ENCODE measurements around the gene RBM14. TPM values are rescaled to one million over a fixed set of nuclear protein-coding genes. Genes with fewer than 3 reads are reported as not detected.
"Not testable (repeated sequence)": the region's sequence is repeated elsewhere in the genome, so short reads cannot be mapped to it uniquely, and the experiment has no call there.

RBM14 gene
- total RNA-seq, 1 experiment from 2014 or later, result 92.0 TPM

- Mint-ChIP-seq H3K27ac (peak overlapping the region; percentile 99), H3K36me3 (peaks cover 60% of the 10 kb centered on the region), H3K4me3 (peak overlapping the region; percentile 99), H3K4me1 (peaks cover 64% of the 10 kb centered on the region), H3K27me3 (ENCODE audit: low read depth) (no peaks in the 10 kb centered on the region), H3K9me3 (no peaks in the 10 kb centered on the region)
- DNase-seq (ENCODE audit: low spot score) (no peak), ATAC-seq (no peak)
- ChIA-PET POLR2A (interaction anchor here (0.6 to 3.0 kb wide), 11 partner anchors 9 to 93 kb away, joined by 3 to 38 read pairs (median 12); partner anchors contain the start of genes CCDC87, CCS, RBM14 and RBM4B), CTCF (interaction anchor here (0.5 to 2.1 kb wide), 6 partner anchors 16 to 337 kb away, joined by 3 to 23 read pairs (median 4); partner anchors contain the start of genes CCDC87, CCS and RBM4B)
- TF ChIP-seq, protein P1, sequence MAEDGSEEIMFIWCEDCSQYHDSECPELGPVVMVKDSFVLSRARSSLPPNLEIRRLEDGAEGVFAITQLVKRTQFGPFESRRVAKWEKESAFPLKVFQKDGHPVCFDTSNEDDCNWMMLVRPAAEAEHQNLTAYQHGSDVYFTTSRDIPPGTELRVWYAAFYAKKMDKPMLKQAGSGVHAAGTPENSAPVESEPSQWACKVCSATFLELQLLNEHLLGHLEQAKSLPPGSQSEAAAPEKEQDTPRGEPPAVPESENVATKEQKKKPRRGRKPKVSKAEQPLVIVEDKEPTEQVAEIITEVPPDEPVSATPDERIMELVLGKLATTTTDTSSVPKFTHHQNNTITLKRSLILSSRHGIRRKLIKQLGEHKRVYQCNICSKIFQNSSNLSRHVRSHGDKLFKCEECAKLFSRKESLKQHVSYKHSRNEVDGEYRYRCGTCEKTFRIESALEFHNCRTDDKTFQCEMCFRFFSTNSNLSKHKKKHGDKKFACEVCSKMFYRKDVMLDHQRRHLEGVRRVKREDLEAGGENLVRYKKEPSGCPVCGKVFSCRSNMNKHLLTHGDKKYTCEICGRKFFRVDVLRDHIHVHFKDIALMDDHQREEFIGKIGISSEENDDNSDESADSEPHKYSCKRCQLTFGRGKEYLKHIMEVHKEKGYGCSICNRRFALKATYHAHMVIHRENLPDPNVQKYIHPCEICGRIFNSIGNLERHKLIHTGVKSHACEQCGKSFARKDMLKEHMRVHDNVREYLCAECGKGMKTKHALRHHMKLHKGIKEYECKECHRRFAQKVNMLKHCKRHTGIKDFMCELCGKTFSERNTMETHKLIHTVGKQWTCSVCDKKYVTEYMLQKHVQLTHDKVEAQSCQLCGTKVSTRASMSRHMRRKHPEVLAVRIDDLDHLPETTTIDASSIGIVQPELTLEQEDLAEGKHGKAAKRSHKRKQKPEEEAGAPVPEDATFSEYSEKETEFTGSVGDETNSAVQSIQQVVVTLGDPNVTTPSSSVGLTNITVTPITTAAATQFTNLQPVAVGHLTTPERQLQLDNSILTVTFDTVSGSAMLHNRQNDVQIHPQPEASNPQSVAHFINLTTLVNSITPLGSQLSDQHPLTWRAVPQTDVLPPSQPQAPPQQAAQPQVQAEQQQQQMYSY (CRISPR knock-in tag; IDR thresholded peaks at IDR 0.05), result no peak
- TF ChIP-seq, protein P2, sequence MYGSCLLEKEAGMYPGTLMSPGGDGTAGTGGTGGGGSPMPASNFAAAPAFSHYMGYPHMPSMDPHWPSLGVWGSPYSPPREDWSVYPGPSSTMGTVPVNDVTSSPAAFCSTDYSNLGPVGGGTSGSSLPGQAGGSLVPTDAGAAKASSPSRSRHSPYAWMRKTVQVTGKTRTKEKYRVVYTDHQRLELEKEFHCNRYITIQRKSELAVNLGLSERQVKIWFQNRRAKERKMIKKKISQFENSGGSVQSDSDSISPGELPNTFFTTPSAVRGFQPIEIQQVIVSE (CRISPR knock-in tag; IDR thresholded peaks at IDR 0.05; ENCODE audit: borderline replicate concordance), result no peak
- TF ChIP-seq GABPB1 (CRISPR knock-in tag; IDR thresholded peaks at IDR 0.05), result no peak
- no peak for TF ChIP-seq PRRX2 (CRISPR knock-in tag; IDR thresholded peaks at IDR 0.05)
- no peak for TF ChIP-seq JAZF1 (CRISPR knock-in tag; IDR thresholded peaks at IDR 0.05)
- no peak for TF ChIP-seq TEAD4 (CRISPR knock-in tag; IDR thresholded peaks at IDR 0.05)
- no peak for TF ChIP-seq ZNF232 (CRISPR knock-in tag; IDR thresholded peaks at IDR 0.05)
- TF ChIP-seq, protein P3, sequence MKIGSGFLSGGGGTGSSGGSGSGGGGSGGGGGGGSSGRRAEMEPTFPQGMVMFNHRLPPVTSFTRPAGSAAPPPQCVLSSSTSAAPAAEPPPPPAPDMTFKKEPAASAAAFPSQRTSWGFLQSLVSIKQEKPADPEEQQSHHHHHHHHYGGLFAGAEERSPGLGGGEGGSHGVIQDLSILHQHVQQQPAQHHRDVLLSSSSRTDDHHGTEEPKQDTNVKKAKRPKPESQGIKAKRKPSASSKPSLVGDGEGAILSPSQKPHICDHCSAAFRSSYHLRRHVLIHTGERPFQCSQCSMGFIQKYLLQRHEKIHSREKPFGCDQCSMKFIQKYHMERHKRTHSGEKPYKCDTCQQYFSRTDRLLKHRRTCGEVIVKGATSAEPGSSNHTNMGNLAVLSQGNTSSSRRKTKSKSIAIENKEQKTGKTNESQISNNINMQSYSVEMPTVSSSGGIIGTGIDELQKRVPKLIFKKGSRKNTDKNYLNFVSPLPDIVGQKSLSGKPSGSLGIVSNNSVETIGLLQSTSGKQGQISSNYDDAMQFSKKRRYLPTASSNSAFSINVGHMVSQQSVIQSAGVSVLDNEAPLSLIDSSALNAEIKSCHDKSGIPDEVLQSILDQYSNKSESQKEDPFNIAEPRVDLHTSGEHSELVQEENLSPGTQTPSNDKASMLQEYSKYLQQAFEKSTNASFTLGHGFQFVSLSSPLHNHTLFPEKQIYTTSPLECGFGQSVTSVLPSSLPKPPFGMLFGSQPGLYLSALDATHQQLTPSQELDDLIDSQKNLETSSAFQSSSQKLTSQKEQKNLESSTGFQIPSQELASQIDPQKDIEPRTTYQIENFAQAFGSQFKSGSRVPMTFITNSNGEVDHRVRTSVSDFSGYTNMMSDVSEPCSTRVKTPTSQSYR (CRISPR knock-in tag; IDR thresholded peaks at IDR 0.05), result no peak
- no peak for TF ChIP-seq ZNF416 (CRISPR knock-in tag; IDR thresholded peaks at IDR 0.05)
- no peak for TF ChIP-seq ARID4B (CRISPR knock-in tag; IDR thresholded peaks at IDR 0.05; ENCODE audit: borderline replicate concordance)
- TF ChIP-seq SMAD3 (CRISPR knock-in tag; IDR thresholded peaks at IDR 0.05; ENCODE audit: borderline replicate concordance), result no peak
- TF ChIP-seq, protein P4, sequence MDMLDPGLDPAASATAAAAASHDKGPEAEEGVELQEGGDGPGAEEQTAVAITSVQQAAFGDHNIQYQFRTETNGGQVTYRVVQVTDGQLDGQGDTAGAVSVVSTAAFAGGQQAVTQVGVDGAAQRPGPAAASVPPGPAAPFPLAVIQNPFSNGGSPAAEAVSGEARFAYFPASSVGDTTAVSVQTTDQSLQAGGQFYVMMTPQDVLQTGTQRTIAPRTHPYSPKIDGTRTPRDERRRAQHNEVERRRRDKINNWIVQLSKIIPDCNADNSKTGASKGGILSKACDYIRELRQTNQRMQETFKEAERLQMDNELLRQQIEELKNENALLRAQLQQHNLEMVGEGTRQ (CRISPR knock-in tag; IDR thresholded peaks at IDR 0.05), result no peak
These were observed 22.8 kb downstream of the RBM14 start for GRCh38 chr11:66639066-66639813.

- not testable (repeated sequence) for H3K27me3 Mint-ChIP-seq (ENCODE audit: low read depth); H3K9me3 Mint-ChIP-seq; ATAC-seq; DNase-seq (ENCODE audit: low spot score)
- H3K4me3 Mint-ChIP-seq, result peak overlapping the region; percentile 99
- CTCF ChIA-PET, result interaction anchor here (1.0 kb wide), 1 partner anchor 148 kb away, joined by 4 read pairs; no protein-coding TSS in a partner anchor
- POLR2A ChIA-PET, result interaction anchor here (0.6 to 3.0 kb wide), 3 partner anchors 9 to 38 kb away, joined by 3 to 38 read pairs (median 27); partner anchors contain the start of gene RBM4B
- peak overlapping the region; percentile 99 for H3K27ac Mint-ChIP-seq
- peaks cover 61% of the 10 kb centered on the region for H3K36me3 Mint-ChIP-seq
- peaks cover 67% of the 10 kb centered on the region for H3K4me1 Mint-ChIP-seq
These were observed 23.4 kb downstream of the RBM14 start for GRCh38 chr11:66639814-66640340.

Measured in WTC11 (cell line).